Putamen (tissue), 1 donor: Measurements from ENCODE around the gene RIT2.

Experiments used
- DNase-seq: peaks from one replicate; pipeline ENCODE4 v3.0.0-alpha.2; 2016; ENCODE audit warnings: low spot score

The RIT2 gene

DNA sequence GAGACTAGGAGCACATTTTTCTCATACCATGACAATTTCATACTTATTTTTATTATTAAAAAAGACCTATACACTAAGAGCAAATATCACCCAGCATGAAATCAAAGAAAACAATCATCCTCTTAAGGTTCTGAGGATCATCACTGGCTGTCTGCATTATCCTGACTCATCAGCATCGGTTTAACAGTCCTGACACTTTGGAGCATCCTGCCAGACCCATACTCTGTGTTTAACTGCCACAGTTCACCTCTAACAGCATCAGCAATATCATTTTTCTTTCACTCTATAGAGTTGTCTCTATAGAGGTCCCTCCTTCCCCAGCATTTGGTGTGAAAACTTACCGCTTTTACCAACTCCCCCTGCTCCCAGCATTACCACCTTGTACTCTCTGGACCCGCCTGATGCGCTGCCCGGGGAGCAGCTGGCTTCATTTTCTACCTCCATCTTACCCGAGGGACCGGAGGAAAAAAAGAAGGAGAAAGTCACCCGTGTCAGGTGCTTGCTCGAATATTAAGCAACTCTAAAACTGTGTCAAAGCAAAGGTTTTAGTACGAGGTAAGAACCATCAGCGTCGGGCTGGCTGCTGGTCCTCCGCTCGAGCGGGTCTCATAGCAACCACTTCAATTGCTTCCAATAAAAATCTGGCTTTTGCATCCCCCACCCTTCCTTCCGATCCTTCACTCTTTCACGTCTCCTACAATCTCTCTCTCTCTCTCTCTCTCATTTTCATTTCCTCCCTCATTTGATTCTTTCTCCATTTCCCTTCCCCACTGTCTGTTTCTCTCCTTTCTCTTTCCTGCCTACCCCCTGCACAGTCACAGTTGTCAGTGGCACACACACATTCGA, at the start of gene RIT2:
Gene RIT2 (minus strand): TSS at position 610 of the 846 bp plus-strand sequence.
- DNase-seq: no peak

- DNase-seq: no peak
Measured at GRCh38 chr18:43161528-43161927, 46.0 kb upstream of the RIT2 start.

DNA sequence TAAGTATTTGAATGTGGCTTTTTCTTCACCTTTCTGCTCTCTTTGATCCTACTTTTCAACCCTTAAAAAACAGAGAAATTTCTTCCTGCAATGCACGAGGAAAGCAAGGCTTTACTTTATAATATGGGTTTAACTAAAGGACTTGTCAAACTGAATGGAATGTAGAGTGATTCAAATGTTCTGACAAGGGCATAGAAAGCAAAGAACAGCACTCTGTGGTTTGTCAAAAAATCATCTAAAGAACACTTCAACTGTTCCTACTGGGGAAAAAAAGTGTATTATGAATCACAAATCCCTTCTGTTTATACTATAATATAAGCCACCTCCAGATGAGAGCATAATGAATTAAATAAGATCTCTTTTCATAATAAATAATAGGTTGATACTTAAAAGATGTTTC, 45.0 kb upstream of the RIT2 start:
- no peak for DNase-seq

DNA sequence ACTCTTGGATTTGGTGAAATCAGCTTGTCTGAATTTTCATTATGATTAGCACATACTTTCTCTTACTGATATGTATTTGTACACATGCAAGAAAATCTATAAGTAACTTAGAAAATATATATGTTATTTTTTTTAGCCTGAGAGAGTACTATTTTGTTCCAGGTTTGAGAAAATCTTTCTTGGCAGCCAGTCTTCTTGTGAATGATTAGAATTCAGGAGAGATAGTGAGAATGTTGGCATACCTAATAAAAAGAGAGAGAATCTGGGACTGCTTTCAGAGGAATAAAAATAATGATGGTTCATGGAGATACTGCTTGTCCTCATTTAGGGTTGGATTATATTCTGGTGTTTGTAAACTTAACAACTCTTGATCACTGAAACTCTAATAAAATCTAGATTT, 44.4 kb upstream of the RIT2 start:
- no peak for DNase-seq

- DNase-seq: no peak
Measured at GRCh38 chr18:43159086-43159770, 43.7 kb upstream of the RIT2 start.

DNA sequence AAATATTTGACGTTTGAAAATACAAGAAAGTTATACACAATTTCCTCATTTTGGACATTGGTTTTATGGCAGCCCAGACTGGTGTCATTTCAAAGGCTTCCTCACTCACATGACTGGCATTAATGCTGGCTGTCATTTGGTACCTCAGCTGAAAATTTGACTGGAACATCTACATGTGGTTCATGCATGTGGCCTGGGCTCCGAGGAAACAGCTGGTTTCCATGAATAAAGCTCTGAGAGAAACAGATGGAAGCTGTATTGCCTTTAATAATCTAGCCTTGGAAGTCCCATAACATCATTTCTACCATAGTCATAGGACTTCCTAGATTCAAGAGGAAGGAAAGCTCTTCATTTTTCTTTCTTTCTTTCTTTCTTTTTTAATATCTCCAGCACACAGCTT, 42.9 kb upstream of the RIT2 start:
- DNase-seq: no peak

- DNase-seq: no peak
Measured at GRCh38 chr18:43155842-43156241, 40.4 kb upstream of the RIT2 start.

DNA sequence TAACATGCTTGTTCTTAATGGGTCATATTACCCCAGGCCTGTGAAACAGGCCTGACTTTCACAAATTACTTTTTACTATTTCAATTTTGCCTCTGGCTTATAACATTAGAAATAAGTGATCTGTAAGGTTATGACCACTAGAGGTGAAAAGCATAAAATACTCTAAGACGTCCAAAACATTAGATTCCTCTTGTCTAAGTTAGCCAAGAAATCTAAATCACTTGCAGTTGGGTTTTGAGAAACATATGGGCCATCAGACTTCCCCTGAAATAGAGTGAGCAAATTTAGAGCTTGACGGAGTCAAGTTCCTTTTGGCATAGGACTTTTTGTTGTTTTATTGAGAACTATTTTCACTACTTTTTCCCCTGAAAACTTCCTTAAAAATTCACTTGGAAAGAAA, 32.7 kb upstream of the RIT2 start:
- DNase-seq: no peak

DNA sequence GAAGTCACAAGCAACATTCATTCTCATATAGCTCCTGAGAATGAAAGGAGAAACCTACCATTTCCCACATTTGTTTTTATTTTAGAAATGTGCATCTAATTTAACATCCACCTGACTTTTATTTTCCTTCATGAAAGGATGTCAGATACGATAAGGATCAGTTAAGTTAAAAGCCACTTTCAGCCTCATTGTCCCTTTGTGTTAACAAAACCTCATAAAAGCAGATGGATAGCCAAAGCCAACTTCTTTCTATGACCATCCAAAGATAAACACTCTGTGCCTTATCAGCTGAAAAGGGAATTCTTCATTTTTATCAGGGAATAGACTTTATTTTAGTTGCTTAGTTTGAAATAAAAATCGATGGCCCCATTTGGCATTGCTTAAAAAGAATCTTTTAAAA, 25.7 kb upstream of the RIT2 start:
- no peak for DNase-seq

DNA sequence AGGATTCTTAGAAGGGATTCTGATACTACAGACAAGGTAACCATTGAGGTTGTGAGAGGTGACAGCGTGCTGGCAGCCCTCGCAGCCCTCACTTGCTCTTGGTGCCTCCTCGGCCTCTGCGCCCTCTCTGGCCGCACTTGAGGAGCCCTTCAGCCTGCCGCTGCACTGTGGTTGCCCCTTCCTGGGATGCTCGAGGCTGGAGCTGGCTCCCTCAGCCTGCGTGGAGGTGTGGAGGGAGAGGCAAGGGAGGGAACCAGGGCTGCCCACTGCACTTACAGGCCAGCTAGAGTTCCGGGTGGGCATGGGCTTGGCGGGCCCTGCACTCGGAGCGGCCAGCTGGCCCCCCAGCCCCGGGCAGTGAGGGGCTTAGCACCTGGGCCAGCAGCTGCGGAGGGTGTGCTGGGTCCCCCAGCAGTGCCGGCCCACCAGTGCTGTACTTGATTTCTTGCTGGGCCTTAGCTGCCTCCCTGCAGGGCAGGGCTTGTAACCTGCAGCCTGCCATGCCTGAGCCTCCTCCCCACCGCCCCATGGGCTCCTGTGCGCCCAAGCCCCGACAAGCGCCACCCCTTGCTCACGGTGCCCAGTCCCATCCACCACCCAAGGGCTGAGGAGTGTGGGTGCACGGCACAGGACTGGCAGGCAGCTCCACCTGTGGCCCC, 23.9 kb upstream of the RIT2 start:
- no peak for DNase-seq

DNA sequence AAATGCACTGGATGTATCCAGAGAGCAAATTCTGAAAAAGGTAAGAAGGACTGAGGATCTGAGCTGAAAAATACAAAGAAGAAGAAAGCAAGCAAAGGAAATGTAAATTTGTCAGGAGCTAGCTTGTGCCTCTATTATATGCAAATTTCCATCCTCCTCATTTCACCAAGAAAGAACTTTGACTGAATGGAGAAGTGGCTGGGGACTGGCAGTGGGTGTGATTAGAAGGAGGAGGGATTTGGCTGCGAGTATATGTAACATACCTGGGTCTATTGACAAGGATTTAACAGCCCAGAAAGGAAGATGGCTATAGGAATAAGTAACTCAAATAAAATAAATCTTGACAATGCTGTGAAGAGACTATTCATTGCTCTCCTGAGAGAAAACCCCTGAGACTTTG, 19.4 kb upstream of the RIT2 start:
- peak; percentile 70 for DNase-seq

- DNase-seq: no peak
Measured at GRCh38 chr18:43130716-43131260, 15.3 kb upstream of the RIT2 start.

DNA sequence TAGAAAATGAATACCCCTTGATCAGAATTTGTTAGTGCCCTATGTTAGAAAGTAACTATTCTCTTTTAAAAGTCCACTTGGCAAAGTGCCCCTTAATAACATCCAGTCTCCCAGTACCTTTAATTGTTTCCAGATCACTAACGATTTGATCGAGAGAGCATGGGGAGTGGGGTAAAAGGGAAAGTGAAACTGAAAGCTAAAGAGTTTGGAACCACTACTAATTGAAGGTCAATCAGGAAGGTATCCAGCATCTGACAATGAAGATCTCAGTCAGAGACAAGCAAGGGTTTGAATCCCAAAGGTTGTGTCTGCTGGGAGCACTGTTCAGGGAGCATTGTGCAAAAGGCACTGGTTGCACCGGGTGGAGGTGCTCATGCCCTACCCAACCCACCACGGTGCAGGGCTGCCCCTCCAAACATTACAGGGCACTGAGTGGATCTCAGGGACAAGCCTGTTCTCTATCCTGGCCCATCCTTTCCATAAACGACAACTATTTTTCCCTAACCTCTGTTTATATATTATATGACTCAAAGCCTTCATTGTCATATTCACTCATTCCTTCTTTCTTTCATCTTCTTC, 14.6 kb upstream of the RIT2 start:
- DNase-seq: no peak

GRCh38 chr18:43125471-43125870, 10.0 kb upstream of the RIT2 start:
- DNase-seq: no peak

GRCh38 chr18:43122955-43123354, 7.5 kb upstream of the RIT2 start:
- no peak for DNase-seq

- no peak for DNase-seq
Measured at GRCh38 chr18:43116699-43117294, 1.3 kb upstream of the RIT2 start.

DNA sequence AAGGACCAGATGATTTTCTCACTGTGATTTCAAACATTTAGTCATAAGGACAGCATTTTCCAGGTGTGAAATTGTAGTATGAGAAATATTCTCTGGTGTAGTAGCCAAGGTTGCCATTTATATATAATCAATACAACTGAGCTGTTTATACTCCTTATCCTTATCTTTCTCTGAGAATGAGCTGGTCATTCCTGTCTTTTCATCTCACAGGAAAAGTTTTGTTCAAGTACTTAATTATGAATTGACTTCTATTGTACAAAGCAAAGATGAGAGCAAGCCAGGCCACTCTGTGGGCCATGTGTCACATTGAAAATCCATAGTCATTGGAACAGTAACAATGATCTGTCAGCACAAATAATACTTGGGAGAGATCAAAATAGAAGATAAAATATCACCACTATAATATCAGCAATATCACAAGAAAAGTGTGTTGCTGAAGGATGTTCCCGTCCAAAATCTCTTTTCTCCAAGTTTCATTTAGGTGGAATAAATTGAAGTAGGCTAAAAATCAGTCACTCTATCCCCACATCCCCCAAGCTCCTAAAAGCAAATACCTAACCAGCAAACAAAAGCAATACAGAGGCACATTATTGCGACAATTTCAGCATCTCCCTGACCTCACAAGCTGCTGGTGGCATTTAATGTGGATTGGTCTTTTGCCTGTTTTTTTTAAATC, 2.1 kb downstream of the RIT2 start:
- DNase-seq: no peak

DNA sequence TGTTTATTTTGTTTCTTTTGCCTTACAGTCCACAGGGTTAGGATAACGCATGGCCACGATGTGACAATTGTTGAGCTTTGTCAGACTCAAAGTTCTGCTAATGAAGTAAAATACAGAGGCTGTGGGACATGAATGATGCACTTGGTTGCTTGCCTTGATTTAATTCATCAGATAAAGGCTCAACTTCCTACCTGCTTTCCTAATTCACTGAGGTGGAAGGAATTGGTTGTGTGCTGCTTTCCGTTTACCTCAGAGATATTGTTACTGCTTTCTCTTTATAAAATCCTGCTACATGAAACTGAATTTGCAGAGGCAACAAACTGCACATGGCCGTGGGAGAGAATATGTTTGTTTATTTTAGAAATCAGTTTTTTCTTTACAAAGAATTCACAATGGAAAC, 6.6 kb downstream of the RIT2 start:
- no peak for DNase-seq

DNA sequence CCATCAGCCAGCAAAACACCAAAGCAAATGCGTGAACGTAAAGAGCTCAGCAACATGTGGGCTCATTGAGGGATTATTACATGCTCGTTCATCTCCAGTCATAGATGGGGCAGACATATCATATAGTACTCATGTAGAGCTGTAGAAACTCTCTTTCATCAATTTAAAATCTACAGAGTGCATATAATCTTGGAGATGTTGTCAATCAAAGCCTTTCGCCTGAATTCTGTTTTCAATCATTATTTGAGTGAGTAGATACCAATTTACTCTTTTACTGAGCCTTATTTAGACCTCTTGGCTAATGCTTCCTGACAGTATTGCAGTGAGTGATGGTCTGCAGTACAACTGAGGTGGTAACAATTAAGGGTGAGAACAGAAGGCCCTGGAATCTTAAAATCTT, 7.0 kb downstream of the RIT2 start:
- no peak for DNase-seq

DNA sequence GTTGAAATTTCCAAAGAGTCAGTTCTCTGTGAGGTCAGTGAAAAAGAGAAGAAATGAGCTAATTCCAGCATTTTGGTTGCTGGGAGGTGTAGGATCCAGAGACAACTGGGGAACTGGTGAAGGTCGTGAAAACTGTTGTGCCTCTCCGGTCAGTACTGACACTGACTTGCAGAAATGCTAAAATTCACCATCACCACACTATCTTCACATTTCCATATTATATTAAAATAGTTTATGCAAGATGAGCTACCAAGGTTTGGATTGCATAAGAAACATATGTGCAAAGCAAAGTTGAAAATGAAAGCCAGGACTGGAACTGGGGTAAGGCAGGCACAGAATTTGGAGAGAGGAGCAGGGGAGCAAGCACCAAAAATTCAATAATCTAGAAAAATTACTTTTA, 21.8 kb downstream of the RIT2 start:
- DNase-seq: no peak

DNA sequence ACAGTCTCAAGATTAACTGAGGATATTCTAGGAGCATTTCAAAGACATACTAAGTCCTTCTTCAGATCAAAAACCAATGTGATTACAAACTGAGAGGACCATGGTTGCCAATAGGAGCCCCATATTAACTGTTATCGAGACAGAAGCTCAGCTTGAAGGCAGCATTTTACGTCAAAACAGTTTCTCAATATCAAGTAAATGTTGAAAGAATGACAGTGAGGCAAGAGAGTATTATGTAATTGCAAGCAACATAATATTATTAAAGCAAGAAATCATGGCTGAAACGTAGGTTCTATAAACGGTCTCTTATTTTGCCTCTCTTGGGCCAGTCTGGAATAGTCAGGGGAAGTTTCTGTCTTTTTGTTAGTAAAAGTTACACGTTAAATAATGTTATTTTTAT, 22.9 kb downstream of the RIT2 start:
- no peak for DNase-seq
